A673 (cell line): ENCODE measurements around the gene MEF2A. TPM values are rescaled to one million over a fixed set of nuclear protein-coding genes. Genes with fewer than 3 reads are reported as not detected.

Experiments used
- BruUV-seq: library from RNA; stranded (reverse); fragments of 400-500 nt; replicated peaks from 2 replicates; lab custom pipeline; 2021; lab: Mats Ljungman, UMichigan
- CTCF ChIA-PET: fragments of 300-600 bp; sonication (Branson Sonifier 250); formaldehyde crosslinking; loops from one replicate; lab custom pipeline; 2022; ENCODE audit warnings: antibody characterized with exemption; lab: Charles Lee
- POLR2A ChIA-PET: fragments of 300-600 bp; sonication (Branson Sonifier 250); formaldehyde crosslinking; loops from one replicate; lab custom pipeline; 2022; ENCODE audit warnings: antibody characterized with exemption; ENCODE audit not compliant: low non-redundant PET; lab: Charles Lee
- DNase-seq: peaks from one replicate; pipeline ENCODE4 v3.0.0-alpha.2; 2015; ENCODE audit warnings: low spot score
- H3K27ac ChIP-seq: fragments of 200-600 bp; sonication (generic); 2 replicates; pipeline ENCODE4 v1.5.1; 2016; ENCODE audit warnings: mixed run types, low read depth, mild to moderate bottlenecking, mixed read lengths, antibody characterized with exemption, low read length; ENCODE audit not compliant: poor library complexity, severe bottlenecking
- H3K27me3 ChIP-seq: fragments of 200-600 bp; sonication (generic); replicated peaks from 2 replicates; pipeline ENCODE4 v1.6.1; 2017; ENCODE audit warnings: mixed run types, low read depth, mild to moderate bottlenecking, mixed read lengths, antibody characterized with exemption, low read length; ENCODE audit not compliant: insufficient read depth, poor library complexity
- H3K36me3 ChIP-seq: fragments of 200-600 bp; sonication (generic); 2 replicates; pipeline ENCODE4 v1.6.1; 2016; ENCODE audit warnings: mixed run types, mild to moderate bottlenecking, mixed read lengths, antibody characterized with exemption, low read length; ENCODE audit not compliant: insufficient read depth, poor library complexity, severe bottlenecking
- H3K4me1 ChIP-seq: fragments of 200-600 bp; sonication (generic); 2 replicates; pipeline ENCODE4 v1.6.1; 2017; ENCODE audit warnings: mixed run types, mild to moderate bottlenecking, mixed read lengths, antibody characterized with exemption, low read length; ENCODE audit not compliant: insufficient read depth, poor library complexity, severe bottlenecking
- H3K4me3 ChIP-seq: fragments of 200-600 bp; sonication (generic); 2 replicates; pipeline ENCODE4 v1.5.1; 2016; ENCODE audit warnings: low read depth, mixed run types, mild to moderate bottlenecking, mixed read lengths, low read length; ENCODE audit not compliant: poor library complexity, severe bottlenecking
- H3K9me3 ChIP-seq: fragments of 200-600 bp; sonication (generic); 2 replicates; pipeline ENCODE4 v1.6.1; 2016; ENCODE audit warnings: mixed run types, low read depth, mild to moderate bottlenecking, mixed read lengths, antibody characterized with exemption, low read length; ENCODE audit not compliant: poor library complexity, severe bottlenecking
- EZH2 ChIP-seq: fragments of 200-600 bp; sonication (generic); IDR thresholded peaks from 2 replicates; pipeline ENCODE4 v1.6.1; 2017; ENCODE audit warnings: borderline replicate concordance, low read depth, mild to moderate bottlenecking, mixed read lengths, antibody characterized with exemption, low read length; ENCODE audit not compliant: poor library complexity, severe bottlenecking
- intact Hi-C: fragments of 100-400 bp; cut with micrococcal nuclease; formaldehyde crosslinking; loops from one replicate; pipeline ENCODE4 v1.10.0; 2022; ENCODE audit not compliant: unreplicated experiment
- total RNA-seq: library from RNA; stranded (reverse); gene quantifications from 2 replicates; pipeline ENCODE4 v1.2.3, GENCODE V29; 2021
- TF ChIP-seq, protein P1 (sequence below): fragments of 300-800, 200-600 bp; sonication (generic); conservative IDR thresholded peaks from 2 replicates; pipeline ENCODE4 v1.5.1; 2017; ENCODE audit warnings: low read depth, mild to moderate bottlenecking, antibody characterized with exemption, low read length, moderate library complexity, mixed read lengths

Gene MEF2A
- total RNA-seq, 1 experiment from 2014 or later, result 26.4 TPM

DNA sequence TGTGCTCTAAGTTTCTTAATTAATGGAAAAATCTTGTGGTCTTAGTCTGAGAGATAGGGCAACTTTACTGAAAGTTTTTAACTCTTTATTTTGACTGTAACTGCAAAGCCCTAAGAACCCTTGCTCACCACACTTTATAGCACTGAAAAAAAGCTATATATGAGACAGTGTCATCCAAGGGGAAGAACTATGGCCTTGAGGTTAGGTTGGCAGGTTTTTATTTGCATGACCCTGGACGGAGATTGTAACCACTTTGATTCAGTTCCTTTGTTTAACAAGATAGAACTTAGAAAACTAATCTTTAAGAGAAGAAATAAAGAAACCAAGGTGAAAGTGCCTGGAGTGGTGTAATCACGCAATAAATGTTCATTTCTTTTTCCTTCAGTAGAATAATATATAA lies 198.0 kb downstream of the MEF2A start:
- POLR2A ChIA-PET, result no interaction called here
- TF ChIP-seq, protein P1, sequence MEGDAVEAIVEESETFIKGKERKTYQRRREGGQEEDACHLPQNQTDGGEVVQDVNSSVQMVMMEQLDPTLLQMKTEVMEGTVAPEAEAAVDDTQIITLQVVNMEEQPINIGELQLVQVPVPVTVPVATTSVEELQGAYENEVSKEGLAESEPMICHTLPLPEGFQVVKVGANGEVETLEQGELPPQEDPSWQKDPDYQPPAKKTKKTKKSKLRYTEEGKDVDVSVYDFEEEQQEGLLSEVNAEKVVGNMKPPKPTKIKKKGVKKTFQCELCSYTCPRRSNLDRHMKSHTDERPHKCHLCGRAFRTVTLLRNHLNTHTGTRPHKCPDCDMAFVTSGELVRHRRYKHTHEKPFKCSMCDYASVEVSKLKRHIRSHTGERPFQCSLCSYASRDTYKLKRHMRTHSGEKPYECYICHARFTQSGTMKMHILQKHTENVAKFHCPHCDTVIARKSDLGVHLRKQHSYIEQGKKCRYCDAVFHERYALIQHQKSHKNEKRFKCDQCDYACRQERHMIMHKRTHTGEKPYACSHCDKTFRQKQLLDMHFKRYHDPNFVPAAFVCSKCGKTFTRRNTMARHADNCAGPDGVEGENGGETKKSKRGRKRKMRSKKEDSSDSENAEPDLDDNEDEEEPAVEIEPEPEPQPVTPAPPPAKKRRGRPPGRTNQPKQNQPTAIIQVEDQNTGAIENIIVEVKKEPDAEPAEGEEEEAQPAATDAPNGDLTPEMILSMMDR, result no peak
- no peak for TF ChIP-seq EZH2
- BruUV-seq, result no TSS peak
- Histone ChIP-seq H3K27me3 (no peaks in the 10 kb centered on the region), H3K9me3 (no peaks in the 10 kb centered on the region), H3K4me3 (no peak overlapping the region), H3K27ac (no peak overlapping the region), H3K4me1 (no peaks in the 10 kb centered on the region), H3K36me3 (no peaks in the 10 kb centered on the region)
- CTCF ChIA-PET, result no interaction called here
- DNase-seq, result no peak
- intact Hi-C loops, result no loop called here

DNA sequence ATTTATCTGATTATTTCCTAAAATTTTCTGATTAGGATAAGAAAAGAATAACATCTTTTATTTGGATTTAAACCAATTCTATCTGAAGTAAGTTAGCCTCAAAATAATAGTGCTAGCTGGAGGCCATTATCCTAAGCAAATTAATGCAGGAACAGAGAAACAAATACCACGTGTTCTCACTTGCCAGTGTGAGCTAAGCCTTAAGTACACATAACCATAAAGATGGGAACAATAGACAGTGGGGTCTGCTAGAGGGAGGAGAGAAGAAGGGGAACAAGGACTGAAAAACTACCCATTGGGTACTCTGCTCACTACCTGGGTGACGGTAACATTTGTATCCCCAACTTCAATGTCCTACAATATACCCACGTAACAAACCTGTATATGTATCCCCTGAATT lies 198.7 kb downstream of the MEF2A start:
- CTCF ChIA-PET, result no interaction called here
- BruUV-seq, result no TSS peak
- intact Hi-C loops, result no loop called here

More for the DNA sequence above, 198.7 kb downstream of the MEF2A start:
- no peaks in the 10 kb centered on the region for H3K4me1 ChIP-seq
- no peak overlapping the region for H3K27ac ChIP-seq
- no peak overlapping the region for H3K4me3 ChIP-seq
- no peak for DNase-seq
- POLR2A ChIA-PET, result no interaction called here
- H3K36me3 ChIP-seq, result no peaks in the 10 kb centered on the region
- H3K9me3 ChIP-seq, result no peaks in the 10 kb centered on the region
- TF ChIP-seq, protein P1, result no peak
- no peak for TF ChIP-seq EZH2
- no peaks in the 10 kb centered on the region for H3K27me3 ChIP-seq

Other genes with a start within 250 kb of the MEF2A start
- gene LYSMD4, start 167.5 kb downstream of the MEF2A start, total RNA-seq, result 5.3 and 5.8 TPM in 2 replicates